HG02852 (cell line): ENCODE data around the gene DNAJC17.
A peak's percentile ranks its signal among the peaks of the same experiment; 100 is the strongest.

Experiments used
- ATAC-seq: cut with Tn5 transposase; IDR thresholded peaks from one replicate; pipeline ENCODE4 v1.9.1; 2021; ENCODE audit warnings: mild to moderate bottlenecking, moderate library complexity; ENCODE audit not compliant: unreplicated experiment

Gene DNAJC17

GRCh38 chr15:40767838-40768500 lies 39.3 kb downstream of the DNAJC17 start:
- no peak for ATAC-seq

DNA sequence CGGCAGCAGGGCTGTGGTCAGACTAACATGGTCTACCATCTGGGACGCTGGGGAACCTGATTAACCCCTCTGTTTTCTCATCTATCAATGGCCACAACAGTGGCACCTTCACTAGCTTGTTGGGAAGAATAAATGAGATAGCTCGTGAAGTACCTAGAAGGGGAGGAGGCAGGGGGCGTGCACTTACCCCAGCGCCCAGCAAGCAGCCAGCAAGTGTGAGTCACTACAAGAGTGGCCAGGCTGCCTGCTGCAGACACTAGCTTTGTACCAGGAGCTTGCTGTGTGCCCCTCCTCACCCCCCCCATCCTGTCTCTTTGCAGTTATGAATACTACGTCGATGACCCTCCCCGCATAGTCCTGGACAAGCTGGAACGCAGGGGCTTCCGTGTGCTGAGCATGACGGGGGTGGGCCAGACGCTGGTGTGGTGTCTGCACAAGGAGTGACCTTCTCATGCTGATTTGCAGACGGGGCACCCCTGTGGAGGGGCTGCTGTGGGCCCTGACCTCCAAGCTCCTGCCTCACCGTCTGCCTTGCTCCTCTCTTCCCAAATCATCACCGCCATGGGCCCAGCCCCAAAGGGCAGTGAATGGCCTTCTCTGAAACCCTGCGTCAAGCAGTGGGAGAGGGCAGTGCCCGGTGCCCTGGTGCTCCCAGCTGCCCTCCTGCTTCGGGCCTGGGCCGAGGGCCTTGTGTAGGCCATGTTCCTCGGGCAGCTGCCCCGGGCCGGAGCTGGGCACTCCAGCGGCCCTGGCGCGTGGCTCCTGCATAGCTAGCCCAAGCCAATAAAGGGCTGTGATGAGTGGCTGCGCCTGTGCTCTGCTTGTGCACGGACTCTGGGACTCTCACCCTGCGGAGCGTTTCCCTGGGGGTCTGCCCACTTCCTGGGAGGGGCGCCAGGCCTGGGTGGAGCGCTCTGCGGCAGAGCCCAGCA lies 40.1 kb downstream of the DNAJC17 start:
- no peak for ATAC-seq

DNA sequence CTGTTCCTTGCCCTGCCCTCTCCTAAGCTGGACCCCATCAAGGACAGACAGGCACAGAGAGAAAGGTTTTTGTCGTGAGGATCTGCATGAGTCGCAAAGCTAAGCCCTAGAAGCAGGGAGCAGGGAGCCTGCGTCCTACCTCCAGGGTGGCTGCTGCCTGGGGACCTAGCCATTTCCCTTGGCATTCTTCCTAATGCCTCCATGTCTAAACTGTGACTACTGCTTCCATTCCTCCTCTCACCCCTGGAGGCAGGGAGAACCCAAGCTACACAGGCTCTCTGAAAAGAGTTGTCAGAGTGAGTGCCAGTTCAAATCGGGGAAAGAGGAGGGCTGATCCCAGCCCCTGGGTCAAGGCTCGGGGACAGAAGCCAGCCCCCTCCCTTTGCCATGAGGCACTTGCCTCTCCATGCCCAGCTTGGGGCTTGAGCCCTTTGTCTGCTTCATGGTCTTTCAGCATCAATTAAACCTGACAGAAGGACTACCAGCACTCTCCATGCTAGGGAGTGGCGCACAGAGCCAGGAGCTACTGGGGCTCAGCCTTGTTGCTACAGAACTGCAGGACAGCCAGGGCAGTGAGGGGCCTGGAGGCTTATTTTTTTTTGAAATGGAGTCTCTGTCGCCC lies 41.0 kb downstream of the DNAJC17 start:
- ATAC-seq, result no peak

DNA sequence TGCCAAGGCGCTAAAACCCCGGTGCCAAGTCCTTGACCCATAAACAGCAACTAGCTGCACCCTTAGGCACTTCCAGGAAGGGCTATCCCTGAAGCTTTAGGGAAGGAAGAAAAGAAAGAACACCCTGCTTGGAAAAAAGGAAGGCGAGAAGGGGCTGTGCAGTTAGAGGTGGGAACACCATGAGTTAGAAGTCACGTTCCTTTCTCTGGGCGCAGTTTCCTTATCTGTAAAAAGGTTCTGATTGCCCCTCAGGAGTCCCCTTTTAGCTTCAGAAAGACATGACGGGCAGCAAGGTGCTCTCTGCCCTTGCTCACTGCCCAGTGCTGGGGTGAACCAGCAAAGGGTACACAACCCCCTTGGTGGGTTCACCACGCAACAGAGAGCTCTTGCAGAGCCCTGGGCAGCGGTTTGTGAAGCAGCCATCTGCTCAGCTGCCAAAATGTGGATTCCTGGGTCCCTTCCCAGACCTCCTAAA lies 42.6 kb downstream of the DNAJC17 start:
- ATAC-seq, result no peak

- peak; percentile 57 for ATAC-seq
Measured at GRCh38 chr15:40763801-40764628, 43.3 kb downstream of the DNAJC17 start, which contains the start of gene GCHFR. Gene GCHFR (plus strand): TSS chr15:40764068. CDS start chr15:40764181, 113 bp downstream.

- peak; percentile 1 for ATAC-seq
Measured at GRCh38 chr15:40762919-40763800, 44.1 kb downstream of the DNAJC17 start.

DNA sequence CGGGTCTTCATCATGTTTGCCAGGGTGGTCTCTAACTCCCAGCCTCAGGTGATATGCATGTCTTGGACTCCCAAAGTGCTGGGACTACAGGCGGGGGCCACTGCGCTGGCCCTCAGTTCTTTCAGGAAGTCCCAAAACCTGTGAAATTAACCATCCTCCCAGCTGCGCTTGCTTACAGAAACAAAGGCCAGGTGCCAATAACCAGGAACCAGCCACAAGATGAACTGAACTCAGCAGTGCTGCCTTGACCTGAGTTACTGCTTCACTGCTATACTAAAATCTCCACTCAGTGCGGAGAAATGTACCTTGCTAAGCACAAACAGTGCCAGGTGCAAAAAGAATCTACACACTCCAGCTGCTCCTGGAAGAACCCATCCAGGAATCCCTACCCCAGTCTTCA lies 47.3 kb downstream of the DNAJC17 start:
- ATAC-seq, result no peak

- ATAC-seq, result no peak
Measured at GRCh38 chr15:40756938-40757337, 50.3 kb downstream of the DNAJC17 start.

DNA sequence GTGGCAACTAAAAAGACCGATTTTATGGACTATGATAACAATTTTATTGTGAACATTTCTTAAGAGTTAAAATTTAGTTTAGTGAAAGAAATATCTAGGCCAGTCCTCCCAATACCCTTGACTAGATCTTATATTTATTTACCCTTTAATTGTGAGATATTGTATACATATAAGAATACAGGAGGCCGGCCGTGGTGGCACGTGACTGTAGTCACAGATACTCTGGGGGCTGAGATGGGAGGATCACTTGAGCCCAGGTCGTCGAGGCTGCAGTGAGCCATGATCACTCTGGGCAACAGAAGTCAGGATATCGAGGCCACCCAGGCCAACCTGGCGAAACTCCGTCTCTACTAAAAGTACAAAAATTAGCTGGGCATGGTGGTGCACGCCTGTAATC lies 51.5 kb downstream of the DNAJC17 start:
- no peak for ATAC-seq

DNA sequence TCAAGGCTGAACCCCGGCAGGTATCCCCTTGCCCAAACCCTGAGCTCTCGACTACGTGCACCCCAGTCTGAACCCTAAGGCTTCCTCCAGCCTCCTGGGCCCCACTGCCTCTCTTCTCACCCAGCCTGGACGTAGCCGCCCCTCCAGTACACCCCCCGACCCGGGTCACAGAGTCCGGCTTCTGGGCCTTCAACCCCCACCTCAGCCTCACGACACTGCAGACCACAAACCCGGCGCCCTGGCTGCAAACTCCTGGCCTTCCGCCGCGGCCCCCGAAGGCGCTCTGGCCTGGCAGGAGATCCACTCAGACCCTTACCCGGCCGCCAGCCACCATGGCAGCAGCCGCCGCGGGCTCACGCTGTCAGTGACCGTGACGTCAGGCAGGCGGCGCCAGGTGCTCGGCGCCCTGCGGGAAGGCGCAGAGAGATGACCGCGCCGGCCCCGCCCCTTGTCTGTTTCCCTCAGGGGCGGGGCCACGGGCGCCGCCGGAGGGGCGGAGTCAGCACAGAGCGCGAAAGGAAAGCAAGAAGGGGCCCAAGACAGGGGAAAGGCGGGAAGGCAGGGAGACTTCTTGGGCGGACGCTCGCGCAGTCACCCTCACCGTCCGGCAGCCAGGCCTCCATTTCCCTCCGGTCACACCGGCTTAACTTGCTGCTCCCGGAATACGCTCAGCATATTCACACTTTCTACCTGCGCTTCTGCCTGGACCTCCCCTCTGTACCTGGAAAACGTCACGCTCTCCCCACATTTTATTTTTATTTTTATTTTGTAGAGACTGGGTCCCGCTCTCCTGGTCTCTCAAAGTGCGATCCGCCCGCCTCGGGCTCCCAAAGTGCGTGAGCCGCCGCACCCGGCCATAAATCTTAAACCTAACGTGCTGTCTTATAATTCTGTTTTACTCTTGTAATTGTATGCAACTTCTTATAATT lies 52.1 kb downstream of the DNAJC17 start, which contains the start of gene RMDN3:
Gene RMDN3 (minus strand): TSS at position 372 of the 929 bp plus-strand sequence. CDS start 471 bp downstream, outside the sequence.
- ATAC-seq, result peak; percentile 81

- ATAC-seq, result no peak
Measured at GRCh38 chr15:40754574-40754882, 52.7 kb downstream of the DNAJC17 start.

GRCh38 chr15:40751745-40752144 lies 55.5 kb downstream of the DNAJC17 start:
- ATAC-seq, result no peak

- ATAC-seq, result no peak
Measured at GRCh38 chr15:40750885-40751284, 56.4 kb downstream of the DNAJC17 start.

GRCh38 chr15:40749151-40749630 lies 58.1 kb downstream of the DNAJC17 start:
- ATAC-seq, result no peak

- no peak for ATAC-seq
Measured at GRCh38 chr15:40747685-40748631, 59.3 kb downstream of the DNAJC17 start.

GRCh38 chr15:40746916-40747418 lies 60.3 kb downstream of the DNAJC17 start:
- no peak for ATAC-seq

DNA sequence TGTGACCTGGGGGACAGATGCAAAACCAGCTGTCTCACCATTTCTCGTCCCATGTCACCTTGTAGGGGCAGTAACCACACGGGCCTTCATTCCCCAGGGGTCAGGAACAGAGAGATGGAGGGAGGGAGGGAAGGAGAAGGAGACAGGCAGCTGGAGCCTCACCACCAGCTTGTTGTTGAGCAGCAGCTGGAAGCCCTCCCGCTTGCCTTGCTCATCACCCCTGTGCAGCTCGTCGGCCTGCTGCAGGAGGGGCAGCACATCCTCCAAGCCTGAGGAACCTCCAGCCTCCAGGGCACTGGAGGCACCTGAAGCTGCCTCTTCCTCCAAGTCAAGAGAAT lies 62.5 kb downstream of the DNAJC17 start:
- no peak for ATAC-seq
